GM19452 (cell line): ENCODE measurements around the gene RABEP2.

Experiments
- ATAC-seq: cut with Tn5 transposase; IDR thresholded peaks from one replicate; pipeline ENCODE4 v1.9.1; 2021; ENCODE audit not compliant: unreplicated experiment

RABEP2 gene

GRCh38 chr16:28859326-28859725 lies 65.7 kb downstream of the RABEP2 start:
- ATAC-seq, result no peak

- ATAC-seq, result no peak
Observed at GRCh38 chr16:28858421-28858820, 66.6 kb downstream of the RABEP2 start.
